GM12874 (cell line): ENCODE data around the gene IGF2BP1.

ENCODE experiments used
- CTCF ChIP-seq: IDR thresholded peaks from 2 replicates; pipeline ENCODE4 v1.5.1; 2011; ENCODE audit warnings: low read depth, mild to moderate bottlenecking, control low read depth, low read length, moderate library complexity; ENCODE audit not compliant: insufficient read depth

Gene IGF2BP1

GRCh38 chr17:48997827-48998586, 822 bp downstream of the IGF2BP1 start:
- no peak for TF ChIP-seq CTCF

- TF ChIP-seq CTCF = no peak
Observed at GRCh38 chr17:48998587-48999440, 1.6 kb downstream of the IGF2BP1 start.

DNA sequence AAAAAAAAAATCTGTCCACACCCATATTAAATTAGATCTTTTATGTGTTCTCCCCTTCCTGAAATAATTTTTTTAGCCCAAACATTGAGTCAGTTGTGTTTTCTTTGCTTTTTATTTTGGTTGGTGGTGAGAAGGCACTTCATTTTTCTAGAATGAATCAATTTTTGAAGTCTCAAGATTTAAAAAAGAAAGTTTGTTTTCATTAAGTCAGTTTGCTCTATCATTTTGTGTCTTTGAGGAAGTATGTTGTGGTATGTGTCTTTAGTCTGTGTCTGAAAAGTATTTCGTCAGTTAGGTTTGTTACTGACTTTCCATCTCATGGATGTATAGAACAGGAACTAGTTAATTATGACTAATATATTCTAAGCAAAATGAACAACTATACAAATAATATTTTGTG, 3.8 kb downstream of the IGF2BP1 start:
- TF ChIP-seq CTCF = no peak

DNA sequence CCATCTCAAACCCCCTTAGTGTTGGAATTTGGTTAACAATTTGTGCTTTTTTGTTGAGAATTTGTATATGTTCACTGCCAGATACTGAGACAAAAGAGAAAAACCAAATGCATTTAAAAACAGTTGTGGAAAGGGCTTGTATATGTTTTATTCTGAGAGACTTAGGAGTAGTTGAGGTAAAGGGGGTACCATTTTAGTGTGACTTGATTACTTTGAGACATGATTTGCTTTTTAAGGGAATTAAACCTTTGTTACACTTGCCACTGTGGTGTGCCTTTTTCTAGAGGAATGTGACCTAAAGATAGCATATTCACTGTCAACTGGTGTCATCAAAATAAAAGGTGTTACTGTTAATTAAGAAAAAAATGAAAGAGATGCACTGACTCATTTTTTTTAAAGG, 4.5 kb downstream of the IGF2BP1 start:
- TF ChIP-seq CTCF = no peak

GRCh38 chr17:49002331-49002730, 5.1 kb downstream of the IGF2BP1 start:
- no peak for TF ChIP-seq CTCF

DNA sequence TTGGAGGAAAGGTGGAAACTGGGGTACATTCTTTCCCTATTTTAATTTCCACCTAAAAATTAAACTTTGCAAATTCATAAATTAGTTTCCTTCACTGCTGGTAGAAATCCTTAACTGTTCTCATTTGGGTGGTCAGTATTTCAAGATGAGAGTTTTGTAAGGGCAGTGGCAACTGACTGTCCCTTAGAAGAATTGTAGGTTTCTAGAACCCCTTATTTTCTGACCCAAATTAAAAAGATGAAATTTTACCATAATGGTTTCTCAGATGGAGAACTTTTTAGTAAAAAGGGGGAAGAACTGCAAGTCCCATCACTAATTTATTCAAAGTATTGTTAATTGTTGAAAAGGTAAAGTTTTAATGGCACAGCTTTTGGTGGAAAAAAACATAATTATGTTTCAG, 5.6 kb downstream of the IGF2BP1 start:
- no peak for TF ChIP-seq CTCF
